GM21423 (cell line): ENCODE results near the gene PRDM1.

Experiments
- ATAC-seq: cut with Tn5 transposase; IDR thresholded peaks from one replicate; pipeline ENCODE4 v1.9.1; 2021; ENCODE audit warnings: mild to moderate bottlenecking, moderate library complexity; ENCODE audit not compliant: unreplicated experiment

Gene PRDM1

DNA sequence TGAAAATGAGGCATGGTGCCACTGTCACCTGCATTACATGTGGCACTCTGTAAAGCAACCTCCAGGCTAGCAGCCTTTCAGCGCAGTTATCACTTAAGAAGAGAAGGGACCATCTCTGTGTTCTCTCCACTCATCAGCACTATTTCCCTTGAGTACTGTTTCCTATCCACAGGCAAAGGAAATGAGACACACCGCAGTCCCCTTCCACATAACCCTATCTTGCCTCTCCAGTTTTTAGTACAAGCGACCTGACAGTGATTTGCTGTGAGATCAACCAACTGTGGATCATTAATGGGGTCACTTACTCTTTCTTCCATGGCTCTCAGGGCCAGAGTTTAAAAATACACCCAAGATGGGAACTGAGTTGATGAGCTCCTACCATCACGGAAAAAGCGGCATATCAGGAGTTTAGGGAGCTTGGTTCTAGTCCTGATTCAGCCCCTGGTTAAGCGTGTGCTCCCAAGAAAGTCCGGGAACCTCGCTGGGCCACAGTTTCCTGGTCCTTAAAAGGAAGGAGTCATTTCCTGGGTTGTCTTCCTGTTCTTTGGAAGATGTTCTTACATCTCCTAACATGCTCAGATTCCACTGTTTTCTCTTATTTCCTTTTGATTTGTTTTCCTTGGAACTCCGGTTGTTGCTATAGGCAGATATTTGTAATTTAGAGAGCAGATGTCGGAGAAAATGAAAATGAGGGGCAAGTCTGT, 27.3 kb downstream of the PRDM1 start:
- ATAC-seq, result no peak

DNA sequence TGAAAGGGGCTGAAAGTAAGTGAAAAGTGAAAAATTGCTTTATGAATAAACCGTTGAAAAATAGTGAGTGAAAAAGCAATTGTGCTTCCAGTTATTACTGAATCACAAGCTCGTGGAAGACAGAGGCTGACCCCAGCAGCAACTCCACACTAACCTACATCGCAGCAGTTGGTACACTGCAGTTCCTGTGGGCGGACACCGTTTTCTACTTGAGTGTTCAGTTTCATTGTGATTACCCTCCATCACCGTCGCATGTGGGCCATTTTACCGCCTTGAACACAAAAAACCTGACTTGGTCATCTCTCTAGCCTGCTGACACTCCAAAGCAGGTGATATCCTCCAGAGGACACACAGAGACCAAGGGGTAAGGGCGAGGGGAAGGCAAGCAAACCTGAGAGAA, 28.4 kb downstream of the PRDM1 start:
- ATAC-seq, result peak; percentile 70

DNA sequence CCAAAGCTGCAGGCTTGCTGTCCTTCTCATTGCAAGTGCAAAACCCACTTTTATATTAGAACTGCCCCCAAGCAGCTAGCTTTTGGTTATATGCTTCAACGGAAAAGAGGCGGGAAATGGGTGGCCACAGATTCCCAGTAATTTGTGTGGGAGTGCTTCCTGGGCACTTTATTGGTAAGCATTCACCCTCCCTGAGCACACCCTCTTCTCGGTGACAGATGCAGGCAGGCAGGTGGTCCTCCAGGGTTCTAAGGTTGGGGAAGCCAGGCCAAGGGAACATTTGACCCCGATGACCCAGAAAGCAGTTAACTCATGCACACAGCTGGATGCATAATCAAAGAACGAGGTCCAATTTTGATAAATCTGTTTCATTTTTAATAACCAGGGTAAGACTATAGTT, 29.1 kb downstream of the PRDM1 start:
- no peak for ATAC-seq

DNA sequence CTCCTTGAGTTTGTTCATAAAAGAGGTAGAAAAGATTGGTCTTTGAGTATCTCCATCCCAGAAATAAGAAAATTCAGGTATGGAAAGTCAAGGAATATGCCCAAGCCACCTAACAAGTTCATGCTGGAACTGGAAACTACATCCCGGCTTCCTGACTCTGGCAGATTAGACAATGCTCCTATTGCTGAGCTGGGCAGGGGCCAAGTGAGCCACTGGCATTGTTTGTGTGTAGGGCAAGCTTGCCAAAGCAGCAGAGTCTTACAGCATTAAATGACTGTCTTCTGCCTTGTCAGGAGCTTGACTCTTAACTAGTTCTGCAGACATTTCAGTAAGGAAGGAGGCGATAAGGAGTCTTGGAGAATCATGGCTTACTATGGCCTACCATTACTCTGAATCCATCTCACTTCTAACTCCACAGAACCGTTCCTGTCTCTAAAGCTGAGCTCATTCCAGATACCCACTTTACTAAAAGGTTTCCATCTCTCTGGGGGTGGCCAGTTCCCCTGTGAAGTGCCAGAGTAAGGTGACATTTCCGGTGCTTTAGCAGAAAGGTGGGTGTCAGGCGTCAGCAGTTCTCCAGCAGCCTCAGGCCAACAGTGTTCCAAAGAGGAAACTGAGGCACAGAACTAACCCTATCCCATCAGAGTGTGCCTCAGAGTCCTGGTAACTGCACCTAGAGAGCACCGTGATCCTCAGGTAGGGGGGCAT, 30.1 kb downstream of the PRDM1 start:
- ATAC-seq, result no peak

GRCh38 chr6:106117579-106117978, 31.4 kb downstream of the PRDM1 start:
- peak; percentile 57 for ATAC-seq

DNA sequence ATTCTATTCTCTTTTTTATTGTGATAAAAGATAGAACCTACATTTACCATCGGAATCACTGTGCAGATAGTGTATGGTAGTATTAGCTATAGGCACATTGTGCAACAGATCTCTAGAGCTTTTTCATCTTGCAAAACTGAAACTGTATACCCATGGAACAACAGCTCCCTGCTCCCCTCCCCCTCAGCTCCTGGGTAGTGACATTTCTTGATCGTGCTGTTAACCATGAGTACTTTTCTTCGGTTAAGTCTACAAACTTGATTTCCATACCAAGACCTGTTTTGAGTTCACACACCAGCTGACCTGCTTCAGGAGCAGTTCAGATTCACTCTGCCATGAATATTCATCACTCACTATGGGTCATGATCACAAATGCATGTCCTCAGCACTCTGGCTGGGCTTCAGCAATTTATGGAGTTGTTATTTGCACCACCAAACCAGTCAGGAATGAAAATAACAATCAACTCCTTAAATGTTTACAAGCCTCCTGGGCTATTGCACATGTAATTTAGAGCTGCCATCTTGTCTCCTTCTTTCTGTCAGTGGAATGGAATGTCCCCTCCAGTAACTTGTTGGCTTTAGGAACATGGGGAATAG, 32.8 kb downstream of the PRDM1 start:
- ATAC-seq, result no peak

GRCh38 chr6:106119546-106119945, 33.4 kb downstream of the PRDM1 start:
- no peak for ATAC-seq

DNA sequence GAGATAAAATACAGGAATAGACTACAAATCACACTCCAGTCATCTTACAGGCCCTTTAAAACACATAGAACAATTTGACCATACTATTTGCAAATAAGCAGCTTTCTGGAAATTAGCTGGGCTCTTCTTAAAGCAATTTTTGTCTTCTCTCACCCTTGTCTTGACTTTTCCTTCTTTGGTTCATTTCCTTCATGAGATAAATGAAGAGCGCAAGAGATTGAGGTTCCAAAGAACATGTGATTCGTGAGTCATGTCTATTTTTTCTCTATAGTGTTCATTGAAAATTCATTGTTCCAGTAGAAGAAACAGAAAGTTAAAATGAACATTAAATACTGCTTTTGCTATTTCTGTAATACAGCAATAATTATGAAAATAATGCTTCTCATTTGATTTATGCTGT, 33.9 kb downstream of the PRDM1 start:
- no peak for ATAC-seq

DNA sequence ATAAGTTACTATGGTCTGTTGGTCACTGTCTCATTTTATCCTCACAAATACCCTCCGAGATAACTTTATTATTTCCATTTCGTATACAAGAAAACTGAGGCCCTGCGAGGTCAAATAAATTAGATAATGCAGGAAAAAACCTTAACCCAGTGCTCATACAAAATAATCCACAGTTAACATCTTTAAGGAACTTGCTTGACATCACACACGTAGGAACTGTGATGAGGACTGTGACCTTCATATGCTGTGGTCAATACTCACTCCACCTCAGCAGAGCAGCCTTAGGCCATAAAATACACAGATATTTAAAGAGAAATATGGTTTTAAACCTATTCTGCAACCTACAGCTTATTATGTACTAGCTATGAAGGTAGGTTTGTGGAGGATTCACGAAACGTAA, 34.3 kb downstream of the PRDM1 start:
- no peak for ATAC-seq

DNA sequence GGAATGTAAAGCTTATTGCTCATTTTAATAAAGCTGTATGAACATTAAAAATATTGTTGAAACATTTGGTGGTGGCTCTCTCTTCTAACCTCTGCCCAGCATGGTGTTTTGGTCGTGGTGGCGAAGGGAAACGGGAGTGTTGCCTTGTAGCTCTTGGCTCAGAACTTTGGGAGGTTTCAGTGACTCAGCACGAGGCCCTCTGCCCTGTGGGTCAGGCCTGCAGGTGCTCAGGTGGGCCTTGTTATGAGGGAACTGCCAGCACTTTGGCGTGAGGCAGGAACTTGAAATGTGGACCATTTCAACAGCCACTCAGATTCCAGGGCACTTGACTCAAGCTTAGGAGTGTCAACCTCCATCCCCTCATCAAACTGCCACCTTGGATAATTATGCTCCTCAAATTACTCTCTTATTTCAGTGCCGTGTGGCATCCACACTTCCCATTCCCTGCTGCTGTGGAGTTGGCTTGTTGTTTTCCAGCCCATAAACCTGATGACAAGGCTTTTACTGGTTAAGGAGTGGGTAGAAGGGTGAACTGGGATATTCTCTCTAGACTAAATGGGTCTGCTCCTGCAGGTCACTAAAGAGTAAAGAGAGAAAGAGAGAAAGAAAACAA, 36.3 kb downstream of the PRDM1 start:
- no peak for ATAC-seq

DNA sequence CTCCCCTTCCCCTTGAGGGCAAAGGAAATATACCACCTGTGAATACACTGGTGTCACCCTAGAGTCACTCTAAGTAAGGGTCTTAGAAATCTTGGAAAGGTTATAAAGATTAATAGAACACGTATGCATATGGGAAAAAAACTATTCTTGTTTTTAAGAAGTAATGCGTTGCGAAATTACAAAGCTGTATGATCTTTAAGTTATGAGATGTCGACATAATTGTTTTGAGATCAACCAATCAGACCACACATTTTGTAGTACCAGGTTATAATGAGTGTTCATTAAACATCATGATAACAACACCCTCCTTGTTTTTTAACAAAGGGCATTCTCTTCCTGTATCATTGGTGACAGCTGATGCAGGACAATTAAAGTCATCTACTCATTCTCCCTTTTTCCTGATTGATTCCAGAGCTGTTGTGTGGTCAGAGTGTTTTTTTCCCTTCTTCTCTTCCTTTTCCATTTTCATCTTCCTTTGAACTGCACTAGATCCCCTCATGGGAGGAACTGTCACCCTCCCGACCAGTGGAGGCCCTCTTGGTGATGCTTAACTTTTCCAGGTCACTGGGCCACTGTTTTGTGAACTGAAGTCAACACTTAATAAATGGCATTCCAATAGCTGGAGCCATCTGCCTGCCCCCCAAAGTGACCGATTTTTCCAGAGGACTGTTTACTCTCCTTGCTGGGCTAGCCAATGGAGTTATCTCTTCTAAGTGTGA, 37.0 kb downstream of the PRDM1 start:
- no peak for ATAC-seq

DNA sequence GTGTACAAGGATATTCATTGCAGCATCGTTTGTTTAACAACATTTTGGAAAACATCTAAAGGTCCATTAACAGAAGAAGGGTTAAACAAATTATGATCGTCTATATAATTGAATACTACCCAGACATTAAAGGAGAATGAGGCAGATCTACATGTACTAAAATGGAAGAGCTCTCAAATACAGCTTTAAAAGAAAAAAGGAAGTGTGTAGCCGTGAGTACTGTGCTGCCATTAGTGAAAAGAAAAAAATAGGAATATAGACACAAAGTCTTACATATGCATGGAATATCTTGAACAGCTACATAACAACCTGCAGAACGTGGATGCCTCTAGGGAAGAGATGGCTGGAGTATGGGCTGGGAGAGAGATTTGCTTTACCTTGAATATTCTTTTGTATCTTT, 37.9 kb downstream of the PRDM1 start:
- ATAC-seq, result no peak

GRCh38 chr6:106124437-106125430, 38.6 kb downstream of the PRDM1 start:
- ATAC-seq, result no peak

DNA sequence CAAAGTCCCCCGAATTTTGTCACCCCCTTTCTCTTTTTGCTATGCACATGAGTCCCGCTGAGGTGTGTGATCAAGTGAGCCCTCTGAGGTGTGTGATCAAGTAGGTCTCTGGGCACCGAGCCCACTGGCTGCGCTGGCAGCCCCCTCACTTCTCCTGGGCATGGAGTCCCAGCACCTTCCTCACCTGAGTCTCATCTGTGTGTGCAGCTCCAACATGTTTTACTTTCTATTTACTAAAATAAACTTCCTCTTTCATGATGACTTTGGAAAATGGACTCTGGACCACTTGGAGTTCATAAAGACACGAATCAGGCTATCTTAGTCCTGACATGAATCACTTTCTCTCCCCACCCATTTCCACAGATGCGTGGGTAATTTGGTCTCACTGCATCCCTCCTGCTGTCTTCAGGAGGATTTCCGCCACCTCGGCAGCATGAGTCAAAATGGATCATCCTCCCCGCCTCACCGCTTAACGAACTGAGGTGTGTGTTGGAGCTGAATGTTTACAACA, 39.8 kb downstream of the PRDM1 start:
- ATAC-seq, result peak; percentile 41

- peak; percentile 7 for ATAC-seq
Observed at GRCh38 chr6:106126482-106126881, 40.3 kb downstream of the PRDM1 start.

- no peak for ATAC-seq
Observed at GRCh38 chr6:106128981-106129781, 43.0 kb downstream of the PRDM1 start.

DNA sequence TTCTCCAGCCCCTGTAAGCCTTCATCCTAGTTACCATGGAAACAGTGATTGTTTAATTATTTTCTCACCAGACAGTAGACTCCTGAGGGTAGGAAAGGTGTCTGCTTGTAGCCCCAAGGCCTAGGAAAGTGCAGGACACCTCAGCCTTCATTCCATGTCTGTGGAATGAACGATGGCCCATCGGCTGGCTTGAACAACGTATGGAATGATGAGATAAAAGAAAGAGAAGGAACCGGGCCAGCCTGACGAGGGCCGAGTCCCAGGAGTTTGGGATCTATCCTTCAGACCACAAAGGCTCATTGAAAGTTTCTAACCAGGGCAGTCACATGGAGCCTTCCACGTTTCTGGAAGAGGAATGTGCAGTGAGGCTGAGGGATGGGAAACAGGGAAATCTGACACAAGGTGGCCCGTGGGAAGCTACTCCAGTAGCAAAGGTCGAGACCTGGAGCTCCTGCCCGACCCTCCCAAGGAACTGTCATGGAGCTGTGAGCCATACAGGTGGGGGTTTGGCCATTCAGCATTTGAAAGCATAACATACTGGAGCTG, 46.1 kb downstream of the PRDM1 start:
- ATAC-seq, result no peak

- no peak for ATAC-seq
Observed at GRCh38 chr6:106133040-106133439, 46.9 kb downstream of the PRDM1 start.
